ENCODE results near the gene VWA8.
"Not testable (repeated sequence)": the region's sequence is repeated elsewhere in the genome, so short reads cannot be mapped to it uniquely, and the experiment has no call there.

The VWA8 gene

DNA sequence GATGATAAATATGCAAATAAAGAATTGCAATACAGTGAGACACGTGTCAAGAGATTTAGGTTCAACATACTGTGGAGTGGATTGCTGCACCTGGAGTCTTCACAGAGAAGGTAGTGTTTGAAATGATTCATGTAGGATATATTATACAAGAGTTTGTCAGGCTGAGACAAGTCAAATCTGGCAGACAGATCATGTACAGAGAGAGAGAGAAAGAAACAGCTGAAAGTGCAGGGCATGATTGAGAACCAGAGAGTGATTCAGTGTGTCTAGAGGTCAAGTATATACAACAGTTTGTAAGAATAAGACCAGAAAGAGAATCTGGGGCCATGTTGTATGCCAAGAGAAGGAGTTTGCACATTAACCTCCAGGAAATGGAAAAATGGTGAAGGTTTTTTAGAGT lies 2.1 kb upstream of the VWA8 start:
- no peak for DNase-seq

DNA sequence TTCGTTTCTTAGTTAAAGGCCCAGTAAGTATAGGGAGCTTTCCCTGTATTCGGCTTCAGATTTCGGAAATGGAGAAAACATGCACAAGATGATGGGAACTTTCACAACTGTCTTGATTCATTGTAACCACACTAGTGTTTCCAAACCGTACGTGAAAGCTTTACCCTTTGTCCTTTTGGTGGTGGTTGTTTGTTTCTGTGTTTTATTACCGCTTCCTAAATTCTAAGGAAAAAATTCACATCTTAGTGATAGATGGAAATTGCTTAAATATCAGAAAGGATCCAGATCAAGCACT lies 504 bp upstream of the VWA8 start:
- DNase-seq, result no peak

- DNase-seq, result no peak
These were observed 685 bp downstream of the VWA8 start for GRCh38 chr13:41960211-41960636.

- no peak for DNase-seq
These were observed 4.6 kb downstream of the VWA8 start for GRCh38 chr13:41956272-41956671.

DNA sequence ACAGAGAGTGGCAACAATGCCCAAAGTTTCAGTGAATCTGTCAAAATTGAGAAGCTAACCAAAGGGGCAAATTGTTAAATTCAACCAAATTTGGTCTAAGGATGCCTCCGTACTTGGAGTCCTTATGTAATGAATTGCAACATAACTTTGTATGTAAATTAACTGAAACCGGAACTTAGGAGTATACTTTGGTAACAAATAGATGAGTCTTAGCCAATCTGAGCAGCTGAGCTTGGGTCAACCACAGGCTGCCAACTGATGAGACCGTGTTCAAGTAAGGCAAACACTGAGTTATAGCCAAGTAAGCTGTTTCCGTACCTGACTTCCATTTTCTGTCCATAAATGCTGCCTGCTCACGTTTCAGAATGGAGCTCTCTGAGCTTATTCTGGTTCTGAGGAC lies 5.3 kb downstream of the VWA8 start:
- DNase-seq, result no peak

- no peak for DNase-seq
These were observed 6.7 kb downstream of the VWA8 start for GRCh38 chr13:41954226-41954625.

- DNase-seq, result no peak
These were observed 8.2 kb downstream of the VWA8 start for GRCh38 chr13:41952749-41953148.

- not testable (repeated sequence) for DNase-seq
These were observed 11.8 kb downstream of the VWA8 start for GRCh38 chr13:41949104-41949503.

DNA sequence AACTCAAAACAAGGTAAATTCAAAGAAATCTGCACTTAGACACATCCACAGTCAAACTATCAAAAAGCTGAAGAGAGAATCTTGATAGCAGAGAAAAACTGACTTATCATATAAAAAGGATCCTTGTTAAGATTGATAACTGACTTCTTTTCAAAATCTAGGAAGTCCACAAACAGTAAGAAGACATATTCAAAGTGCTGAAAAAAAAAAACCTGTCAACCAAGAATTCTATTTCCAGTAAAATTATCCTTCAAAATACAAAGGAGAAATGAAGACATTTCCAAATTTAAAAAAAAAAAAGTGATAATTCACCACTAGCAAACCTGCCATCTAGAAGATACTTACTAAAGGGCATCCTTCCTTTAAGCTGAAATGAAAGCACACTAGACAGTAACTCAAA lies 15.0 kb downstream of the VWA8 start:
- no peak for DNase-seq

GRCh38 chr13:41944635-41945397 lies 16.1 kb downstream of the VWA8 start:
- DNase-seq, result no peak

GRCh38 chr13:41944229-41944628 lies 16.7 kb downstream of the VWA8 start:
- DNase-seq, result no peak

GRCh38 chr13:41942462-41943094 lies 18.3 kb downstream of the VWA8 start:
- DNase-seq, result peak; percentile 20

- no peak for DNase-seq
These were observed 19.7 kb downstream of the VWA8 start for GRCh38 chr13:41941174-41941573.

DNA sequence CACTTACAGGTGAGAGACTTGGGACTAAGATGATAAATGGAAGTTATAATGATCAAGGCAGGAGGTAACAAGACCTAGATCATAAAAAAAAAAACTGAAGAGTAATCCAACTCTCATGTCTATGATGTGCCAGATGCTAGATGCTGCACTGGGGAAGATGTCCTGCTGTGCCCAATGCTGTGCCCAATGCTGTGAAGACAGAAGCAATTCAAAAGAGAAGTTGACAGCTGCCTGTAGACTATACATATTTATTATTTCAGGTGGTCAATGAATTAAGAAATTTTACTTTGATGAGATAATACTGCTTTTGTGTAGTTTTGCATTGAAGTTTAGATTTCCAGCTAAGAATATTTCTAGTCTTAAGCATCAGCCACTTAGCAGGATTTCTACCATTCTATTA lies 21.5 kb downstream of the VWA8 start:
- no peak for DNase-seq

DNA sequence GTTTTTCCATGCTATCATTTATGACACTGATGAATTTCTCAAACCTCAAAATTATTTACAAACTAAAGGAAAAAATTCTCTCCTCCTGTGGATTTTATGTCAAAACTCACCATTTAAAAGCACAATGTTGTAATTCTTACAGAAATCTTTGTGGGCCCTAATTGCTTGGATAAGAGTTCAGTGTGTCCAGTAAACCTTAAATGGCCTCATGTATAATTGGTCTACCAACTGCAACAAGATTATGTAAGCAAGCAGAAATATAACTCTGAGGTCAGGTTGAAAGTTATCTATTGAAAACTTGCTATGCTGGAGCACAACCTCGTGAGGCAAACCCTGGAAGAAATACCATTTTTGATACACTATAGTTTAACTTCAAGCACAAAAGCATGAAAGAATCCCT lies 22.0 kb downstream of the VWA8 start:
- DNase-seq, result no peak

DNA sequence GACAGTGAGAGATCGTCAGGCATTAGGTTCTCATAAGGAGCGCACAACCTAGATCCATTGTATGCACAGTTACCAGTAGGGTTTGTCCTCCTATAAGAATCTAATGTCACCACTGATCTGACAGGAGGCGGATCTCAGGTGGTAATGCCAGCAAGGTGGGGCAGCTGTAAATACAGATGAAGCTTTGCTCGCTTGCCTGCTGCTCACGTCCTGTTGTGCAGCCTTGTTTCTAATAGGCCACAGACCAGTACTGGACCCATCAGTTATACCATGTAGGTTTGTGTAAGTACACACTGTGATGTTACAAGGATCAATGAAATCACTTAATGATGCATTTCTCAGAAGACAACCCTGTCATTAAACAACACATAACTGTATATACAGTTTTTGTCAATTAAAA lies 23.5 kb downstream of the VWA8 start:
- no peak for DNase-seq

DNA sequence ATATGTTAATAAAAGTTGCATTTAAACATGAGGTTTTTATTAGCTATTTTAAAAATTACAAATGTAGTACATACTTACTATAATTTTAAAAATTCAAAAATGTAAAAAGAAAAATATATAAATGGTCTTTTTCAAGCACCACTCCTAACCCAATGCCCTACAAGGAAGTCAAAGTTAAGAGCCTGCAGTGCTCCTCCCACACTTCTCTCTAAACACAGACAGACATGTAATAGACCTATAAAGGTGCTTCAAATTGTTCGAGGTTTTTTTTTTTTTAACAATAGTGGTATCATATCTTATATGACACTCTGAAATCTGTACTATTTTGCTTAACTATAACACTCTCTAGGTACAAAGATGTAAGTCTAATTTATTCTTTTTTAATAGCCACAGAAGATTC lies 25.4 kb downstream of the VWA8 start:
- DNase-seq, result no peak

GRCh38 chr13:41934994-41935393 lies 25.9 kb downstream of the VWA8 start:
- no peak for DNase-seq

DNA sequence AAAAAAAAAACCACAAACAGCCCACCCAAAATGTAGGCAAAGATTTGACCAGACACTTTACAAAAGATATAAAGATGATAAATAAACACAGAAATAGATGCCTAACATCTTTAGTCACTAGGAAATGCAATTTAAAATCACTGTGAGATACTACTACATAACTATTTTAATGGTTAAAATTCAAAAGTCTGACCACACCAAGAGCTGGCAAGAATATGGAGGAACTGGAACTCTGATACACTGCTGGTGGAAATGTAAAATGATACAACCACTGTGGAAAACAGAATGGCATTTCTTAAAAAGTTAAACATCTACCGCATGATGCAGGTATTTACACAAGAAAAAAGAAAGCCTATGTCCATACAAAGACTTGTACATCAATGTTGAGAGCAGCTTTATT lies 26.8 kb downstream of the VWA8 start:
- DNase-seq, result no peak

GRCh38 chr13:41931337-41931736 lies 29.6 kb downstream of the VWA8 start:
- no peak for DNase-seq

- no peak for DNase-seq
These were observed 30.8 kb downstream of the VWA8 start for GRCh38 chr13:41930154-41930553.

DNA sequence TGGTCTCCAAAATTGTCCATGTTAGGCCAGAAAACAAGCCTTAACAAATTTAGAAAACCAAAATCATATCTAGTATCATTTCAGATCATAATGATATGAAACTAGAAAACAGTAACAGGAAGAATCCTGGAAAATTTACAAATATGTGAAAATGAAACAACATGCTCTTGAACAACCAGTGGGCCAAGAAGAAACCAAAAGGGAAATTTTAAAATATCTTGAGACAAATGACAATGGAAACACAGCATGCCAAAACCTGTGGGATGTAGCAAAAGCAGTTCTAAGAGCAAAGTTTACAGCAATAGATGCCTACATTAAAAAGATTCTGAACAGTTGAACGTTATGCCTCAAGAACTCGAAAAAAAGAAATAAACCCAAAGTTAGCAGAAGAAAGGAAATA lies 32.6 kb downstream of the VWA8 start:
- no peak for DNase-seq

DNA sequence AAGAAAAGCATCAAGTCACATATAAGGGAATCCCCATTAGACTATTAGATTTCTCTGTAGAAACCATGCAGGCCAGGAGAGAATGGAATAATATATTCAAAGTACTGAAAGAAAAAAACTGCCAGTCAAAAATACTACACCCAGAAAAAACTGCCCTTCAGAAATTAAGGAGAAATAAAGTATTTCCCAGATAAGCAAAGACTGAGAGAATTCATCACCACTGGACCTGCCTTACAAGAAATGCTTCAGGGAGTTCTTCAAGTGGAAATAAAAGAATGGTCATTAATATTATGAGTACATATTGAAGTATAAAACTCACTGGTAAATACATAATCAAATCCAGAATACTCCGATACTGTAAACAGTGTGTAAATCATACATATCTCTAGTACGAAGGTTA lies 35.9 kb downstream of the VWA8 start:
- DNase-seq, result no peak

- DNase-seq, result not testable (repeated sequence)
These were observed 38.0 kb downstream of the VWA8 start for GRCh38 chr13:41922894-41923293.

Measured in NCI-H226 (cell line).